PFSK-1 (cell line): Measurements from ENCODE around the gene WFIKKN1.

Source experiments
- FOXP2 ChIP-seq: optimal IDR thresholded peaks from 2 replicates; pipeline ENCODE3; 2011; ENCODE audit warnings: borderline replicate concordance, control low read depth, inconsistent platforms; ENCODE audit not compliant: insufficient read depth; ENCODE audit errors: extremely low read length, extremely low read depth
- POLR2AphosphoS5 ChIP-seq: IDR thresholded peaks from 2 replicates; pipeline ENCODE4 v1.6.1; 2012; ENCODE audit warnings: low read depth, mild to moderate bottlenecking, control low read depth, low read length, moderate library complexity
- REST ChIP-seq, 2 experiments: IDR thresholded peaks; 2 replicates each; pipeline versions ENCODE4 v1.6.1 to v1.8.0; 2011 to 2012; ENCODE audit warnings: low read depth in 2 of 2, low read length in 2 of 2, control low read depth in 1 of 2, inconsistent platforms in 1 of 2, mild to moderate bottlenecking in 1 of 2, moderate library complexity in 1 of 2; ENCODE audit not compliant: insufficient read depth in 1 of 2
- SIN3A ChIP-seq: IDR thresholded peaks from 2 replicates; pipeline ENCODE4 v1.6.1; 2012; ENCODE audit warnings: mild to moderate bottlenecking, low read length, moderate library complexity, borderline replicate concordance; ENCODE audit not compliant: insufficient read depth
- TAF1 ChIP-seq: IDR thresholded peaks from 2 replicates; pipeline ENCODE4 v1.6.1; 2012; ENCODE audit warnings: low read length, control low read depth, borderline replicate concordance; ENCODE audit not compliant: insufficient read depth

The WFIKKN1 gene

GRCh38 chr16:651844-652243 is 21.1 kb downstream of the WFIKKN1 start:
- no peak for TF ChIP-seq POLR2AphosphoS5
- no peak for TF ChIP-seq SIN3A
- TF ChIP-seq FOXP2: no peak
- TF ChIP-seq REST (IDR thresholded peaks at IDR 0.05; ENCODE audit: insufficient read depth in 1 of 2, low read depth in 2 of 2, low read length in 2 of 2): no peak
- TF ChIP-seq TAF1: no peak

- TF ChIP-seq FOXP2: no peak
- TF ChIP-seq POLR2AphosphoS5: no peak
- no peak for TF ChIP-seq SIN3A
- no peak for TF ChIP-seq REST (IDR thresholded peaks at IDR 0.05; ENCODE audit: insufficient read depth in 1 of 2, low read depth in 2 of 2, low read length in 2 of 2)
- TF ChIP-seq TAF1: no peak
Measured at GRCh38 chr16:652454-653305, 21.9 kb downstream of the WFIKKN1 start.

- TF ChIP-seq SIN3A: no peak
- no peak for TF ChIP-seq TAF1
- no peak for TF ChIP-seq FOXP2
- no peak for TF ChIP-seq POLR2AphosphoS5
- TF ChIP-seq REST (IDR thresholded peaks at IDR 0.05; ENCODE audit: insufficient read depth in 1 of 2, low read depth in 2 of 2, low read length in 2 of 2): no peak
Measured at GRCh38 chr16:654034-654433, 23.2 kb downstream of the WFIKKN1 start.

GRCh38 chr16:657487-657886 is 26.7 kb downstream of the WFIKKN1 start:
- no peak for TF ChIP-seq POLR2AphosphoS5
- TF ChIP-seq SIN3A: no peak
- no peak for TF ChIP-seq REST (IDR thresholded peaks at IDR 0.05; ENCODE audit: insufficient read depth in 1 of 2, low read depth in 2 of 2, low read length in 2 of 2)
- TF ChIP-seq FOXP2: no peak
- TF ChIP-seq TAF1: no peak
